ENCODE results near the gene TCP11X1.
"Not testable (repeated sequence)": the region's sequence is repeated elsewhere in the genome, so short reads cannot be mapped to it uniquely, and the experiment has no call there.

The TCP11X1 gene

DNA sequence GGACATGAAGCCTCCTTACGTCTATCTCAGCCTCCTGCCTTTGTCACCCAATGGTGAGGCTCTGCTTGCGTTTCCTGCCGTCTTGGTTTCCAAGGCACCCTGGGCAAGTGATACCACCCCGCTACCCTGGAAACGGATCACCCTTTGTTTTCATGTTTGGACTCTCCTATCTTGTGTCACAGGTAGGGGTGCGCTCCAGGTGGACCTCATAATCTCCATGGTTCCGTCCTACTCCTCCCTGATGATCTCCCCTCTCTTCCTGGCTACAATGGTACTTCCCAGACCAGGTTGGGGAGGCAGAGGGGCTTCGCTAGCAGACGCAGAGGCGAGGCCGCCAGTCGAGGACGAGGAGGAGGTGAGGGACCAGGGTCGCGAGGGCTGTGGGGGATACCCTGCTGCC lies at the start of gene TCP11X1:
TSS of gene TCP11X1 (plus strand) at position 316 of the 400 bp plus-strand sequence.
- DNase-seq (ENCODE audit: low read depth); H3K4me3 ChIP-seq (ENCODE audit: low read depth, low read length); in situ Hi-C loops (cut with HindIII; ENCODE audit: low sequenced_read_pairs): not testable (repeated sequence)

DNA sequence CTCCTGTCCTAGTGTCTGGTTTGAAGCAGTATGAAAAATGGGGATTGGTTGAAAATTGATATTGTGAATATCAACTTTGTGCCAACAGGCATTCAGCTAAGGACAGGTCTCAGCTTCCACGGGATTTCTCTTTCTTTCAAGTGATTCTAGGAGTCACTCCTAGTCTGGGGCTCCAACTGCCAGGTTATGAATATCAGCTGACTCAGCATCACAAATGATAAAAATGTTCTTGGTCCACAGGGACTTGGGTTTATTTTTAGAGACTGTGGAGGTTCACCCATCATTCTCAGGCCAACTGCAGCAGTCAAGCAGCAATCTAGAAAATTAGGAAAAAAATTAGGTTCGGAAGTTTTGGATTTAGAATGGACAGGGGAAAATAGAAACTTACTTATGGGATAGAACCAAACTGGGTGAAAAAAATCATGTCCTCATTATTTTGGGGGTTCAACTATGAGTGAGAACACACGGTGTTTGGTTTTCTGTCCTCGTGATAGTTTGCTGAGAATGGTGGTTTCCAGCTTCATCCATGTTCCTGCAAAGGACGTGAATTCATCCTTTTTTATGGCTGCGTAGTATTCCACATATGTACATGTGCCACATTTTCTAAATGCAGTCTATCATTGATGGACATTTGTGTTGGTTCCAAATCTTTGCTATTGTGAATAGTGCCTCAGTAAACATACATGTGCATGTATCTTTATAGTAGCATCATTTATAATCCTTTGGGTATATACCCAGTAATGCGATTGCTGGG lies 29.0 kb upstream of the TCP11X1 start:
- TF ChIP-seq, protein P1, sequence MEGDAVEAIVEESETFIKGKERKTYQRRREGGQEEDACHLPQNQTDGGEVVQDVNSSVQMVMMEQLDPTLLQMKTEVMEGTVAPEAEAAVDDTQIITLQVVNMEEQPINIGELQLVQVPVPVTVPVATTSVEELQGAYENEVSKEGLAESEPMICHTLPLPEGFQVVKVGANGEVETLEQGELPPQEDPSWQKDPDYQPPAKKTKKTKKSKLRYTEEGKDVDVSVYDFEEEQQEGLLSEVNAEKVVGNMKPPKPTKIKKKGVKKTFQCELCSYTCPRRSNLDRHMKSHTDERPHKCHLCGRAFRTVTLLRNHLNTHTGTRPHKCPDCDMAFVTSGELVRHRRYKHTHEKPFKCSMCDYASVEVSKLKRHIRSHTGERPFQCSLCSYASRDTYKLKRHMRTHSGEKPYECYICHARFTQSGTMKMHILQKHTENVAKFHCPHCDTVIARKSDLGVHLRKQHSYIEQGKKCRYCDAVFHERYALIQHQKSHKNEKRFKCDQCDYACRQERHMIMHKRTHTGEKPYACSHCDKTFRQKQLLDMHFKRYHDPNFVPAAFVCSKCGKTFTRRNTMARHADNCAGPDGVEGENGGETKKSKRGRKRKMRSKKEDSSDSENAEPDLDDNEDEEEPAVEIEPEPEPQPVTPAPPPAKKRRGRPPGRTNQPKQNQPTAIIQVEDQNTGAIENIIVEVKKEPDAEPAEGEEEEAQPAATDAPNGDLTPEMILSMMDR (IDR thresholded peaks at IDR 0.05; ENCODE audit: low read depth, low read length, missing control alignments), result no peak
- in situ Hi-C loops (cut with HindIII; ENCODE audit: low sequenced_read_pairs), result no loop called here
- DNase-seq (ENCODE audit: low read depth), result no peak
- no peak overlapping the region for H3K4me3 ChIP-seq (ENCODE audit: low read depth, low read length)

DNA sequence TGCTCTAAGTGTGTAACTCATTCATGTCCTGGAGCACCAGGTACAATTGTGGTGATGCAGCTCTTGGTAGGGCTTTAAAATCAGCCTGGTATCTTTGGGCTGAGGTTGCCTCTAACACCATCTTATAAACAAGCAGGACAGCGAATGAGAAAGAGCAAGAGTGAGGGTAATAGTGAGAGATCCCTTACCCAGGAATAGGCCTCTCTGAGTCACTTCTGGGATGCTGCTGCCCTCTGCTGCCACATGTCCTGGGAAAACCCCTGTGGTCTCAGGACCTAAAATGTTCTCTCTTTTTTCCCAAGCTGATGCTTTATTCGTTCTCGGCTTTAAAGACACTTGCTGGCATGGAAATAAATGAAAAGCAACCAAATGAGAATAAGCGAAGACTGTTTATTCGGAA lies 7.2 kb upstream of the TCP11X1 start:
- in situ Hi-C loops (cut with HindIII; ENCODE audit: low sequenced_read_pairs); H3K4me3 ChIP-seq (ENCODE audit: low read depth, low read length): not testable (repeated sequence)

DNA sequence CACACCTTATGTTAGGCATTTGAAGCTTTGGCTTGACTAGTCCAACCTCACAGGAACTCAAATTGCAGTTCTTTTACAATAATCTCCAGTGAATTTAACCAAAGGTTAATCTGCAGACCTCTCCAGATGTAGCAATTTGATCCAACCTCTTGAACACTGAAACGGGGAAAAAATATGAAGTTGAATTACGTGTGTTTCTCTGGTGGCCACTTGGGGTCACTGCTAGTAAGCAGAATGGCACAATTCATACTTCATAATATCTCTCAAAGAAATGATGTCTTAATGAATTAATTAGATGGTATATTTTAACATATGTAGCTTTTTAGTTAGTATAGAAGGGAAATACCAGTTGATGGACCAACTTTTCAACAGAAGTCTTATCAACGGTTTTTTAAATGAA lies 1.4 kb downstream of the TCP11X1 start:
- H3K4me3 ChIP-seq (ENCODE audit: low read depth, low read length); in situ Hi-C loops (cut with HindIII; ENCODE audit: low sequenced_read_pairs); DNase-seq (ENCODE audit: low read depth): not testable (repeated sequence)

More for the DNA sequence above, 7.2 kb upstream of the TCP11X1 start:
- DNase-seq (ENCODE audit: low read depth), result not testable (repeated sequence)

DNA sequence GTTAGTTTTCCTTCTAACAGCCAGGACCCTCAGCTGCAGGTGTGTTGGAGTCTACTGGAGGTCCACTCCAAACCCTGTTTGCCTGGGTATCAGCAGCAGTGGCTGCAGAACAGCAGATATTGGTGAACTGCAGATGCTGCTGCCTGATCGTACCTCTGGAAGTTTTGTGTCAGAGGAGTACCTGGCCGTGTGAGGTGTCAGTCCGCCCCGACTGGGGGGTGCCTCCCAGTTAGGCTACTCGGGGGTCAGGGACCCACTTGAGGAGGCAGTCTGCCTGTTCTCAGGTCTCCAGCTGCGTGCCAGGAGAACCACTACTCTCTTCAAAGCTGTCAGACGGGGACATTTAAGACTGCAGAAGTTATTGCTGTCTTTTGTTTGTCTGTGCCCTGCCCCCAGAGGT lies 20.6 kb downstream of the TCP11X1 start:
- DNase-seq (ENCODE audit: low read depth); H3K4me3 ChIP-seq (ENCODE audit: low read depth, low read length); in situ Hi-C loops (cut with HindIII; ENCODE audit: low sequenced_read_pairs): not testable (repeated sequence)

DNA sequence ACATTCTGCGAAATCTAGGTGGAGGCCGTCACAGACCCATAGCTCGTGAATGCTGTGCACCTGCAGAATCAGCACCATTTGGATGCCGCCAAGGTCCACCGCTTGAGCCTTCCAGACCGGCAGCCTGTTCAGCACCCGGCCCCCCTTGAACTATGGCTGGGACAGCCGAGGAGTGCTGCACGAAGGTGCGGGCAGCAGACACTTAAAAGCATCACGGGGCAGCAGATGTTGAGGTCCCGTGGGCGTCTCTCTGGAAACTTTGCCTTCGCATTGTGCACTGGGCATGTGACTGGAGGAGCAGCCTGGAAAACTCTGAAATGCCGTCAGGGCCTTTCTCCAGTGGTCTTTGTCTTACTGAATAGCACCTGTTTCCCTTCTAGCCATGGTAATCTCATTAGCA lies 25.2 kb downstream of the TCP11X1 start:
- H3K4me3 ChIP-seq (ENCODE audit: low read depth, low read length); DNase-seq (ENCODE audit: low read depth); in situ Hi-C loops (cut with HindIII; ENCODE audit: low sequenced_read_pairs): not testable (repeated sequence)

DNA sequence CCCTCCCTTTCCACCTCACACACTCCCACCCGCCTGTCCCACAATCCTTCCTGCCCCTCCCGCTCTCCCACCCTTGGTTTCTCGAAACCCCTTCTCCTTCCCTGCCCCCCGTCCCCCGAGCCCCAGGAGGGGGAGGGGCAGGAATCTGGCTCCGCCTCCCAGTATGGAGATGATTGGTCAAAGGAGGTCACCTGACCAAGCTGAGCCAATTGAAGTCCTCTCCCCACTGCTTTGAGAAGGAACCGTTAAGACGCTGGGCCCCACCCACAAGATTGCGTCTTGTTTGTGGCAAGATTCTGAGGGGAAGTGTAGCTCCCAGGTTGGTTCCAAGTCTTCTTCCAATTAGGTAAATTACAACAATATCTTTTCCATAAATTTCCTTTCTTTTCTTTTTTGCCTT lies 31.8 kb downstream of the TCP11X1 start, which contains the start of gene NXF2:
TSS of gene NXF2 (plus strand) at position 275 of the 400 bp plus-strand sequence. CDS start 59,912 bp downstream, outside the sequence.
- DNase-seq (ENCODE audit: low read depth); H3K4me3 ChIP-seq (ENCODE audit: low read depth, low read length); in situ Hi-C loops (cut with HindIII; ENCODE audit: low sequenced_read_pairs): not testable (repeated sequence)

DNA sequence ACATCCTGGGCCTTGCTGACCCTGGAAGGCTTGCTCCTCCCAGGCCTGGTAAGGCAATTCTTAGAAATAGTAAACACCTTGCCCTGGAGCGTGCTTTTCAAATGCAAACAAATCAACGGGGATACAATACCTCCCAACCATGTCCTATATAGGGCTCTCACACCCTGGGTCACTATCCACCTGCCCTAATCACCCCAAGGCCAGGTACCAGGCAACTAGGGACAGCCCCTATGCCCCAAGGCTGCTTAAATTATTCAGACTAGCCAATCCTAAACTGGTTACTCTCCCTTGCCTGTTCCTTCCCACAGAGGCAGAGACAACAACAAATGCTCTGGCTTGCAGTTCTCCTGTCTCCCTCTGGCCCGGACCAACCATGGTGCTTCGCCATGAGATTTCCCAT lies 57.1 kb downstream of the TCP11X1 start:
- H3K4me3 ChIP-seq (ENCODE audit: low read depth, low read length); in situ Hi-C loops (cut with HindIII; ENCODE audit: low sequenced_read_pairs); DNase-seq (ENCODE audit: low read depth): not testable (repeated sequence)

All from astrocyte of the cerebellum (primary cell).